ENCODE measurements around the gene PCDHB14. TPM values are rescaled to one million over a fixed set of nuclear protein-coding genes. Genes with fewer than 3 reads are reported as not detected.
"Not testable (repeated sequence)": the region's sequence is repeated elsewhere in the genome, so short reads cannot be mapped to it uniquely, and the experiment has no call there.

The PCDHB14 gene
- total RNA-seq, 1 experiment from 2014 or later: 3.8 TPM

DNA sequence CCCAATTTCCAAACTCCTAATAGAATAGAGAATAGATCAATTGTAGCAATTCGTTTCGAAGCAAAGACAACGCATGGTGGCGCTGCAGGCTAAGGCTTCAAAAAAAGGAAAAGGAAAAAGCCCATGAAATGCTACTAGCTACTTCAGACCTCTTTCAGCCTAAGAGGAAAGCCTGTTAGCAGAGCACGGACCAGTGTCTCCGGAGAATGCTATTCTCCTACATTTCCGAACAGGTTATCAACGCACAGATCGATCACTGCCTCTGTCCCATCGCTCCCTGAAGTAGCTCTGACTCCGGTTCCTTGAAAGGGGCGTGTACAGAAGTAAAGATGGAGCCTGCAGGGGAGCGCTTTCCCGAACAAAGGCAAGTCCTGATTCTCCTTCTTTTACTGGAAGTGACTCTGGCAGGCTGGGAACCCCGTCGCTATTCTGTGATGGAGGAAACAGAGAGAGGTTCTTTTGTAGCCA lies 22.1 kb downstream of the PCDHB14 start, which contains the start of gene PCDHB15:
TSS of gene PCDHB15 (plus strand) at position 146 of the 468 bp plus-strand sequence. CDS start at position 330, 184 bp downstream.
- no peaks in the 10 kb centered on the region for H3K27me3 ChIP-seq
- no peaks in the 10 kb centered on the region for H3K36me3 ChIP-seq
- peak within 1 kb of the TSS; percentile 22 for H3K4me3 ChIP-seq
- DNase-seq: no peak
- peaks cover 14% of the 10 kb centered on the region for H3K9me3 ChIP-seq

DNA sequence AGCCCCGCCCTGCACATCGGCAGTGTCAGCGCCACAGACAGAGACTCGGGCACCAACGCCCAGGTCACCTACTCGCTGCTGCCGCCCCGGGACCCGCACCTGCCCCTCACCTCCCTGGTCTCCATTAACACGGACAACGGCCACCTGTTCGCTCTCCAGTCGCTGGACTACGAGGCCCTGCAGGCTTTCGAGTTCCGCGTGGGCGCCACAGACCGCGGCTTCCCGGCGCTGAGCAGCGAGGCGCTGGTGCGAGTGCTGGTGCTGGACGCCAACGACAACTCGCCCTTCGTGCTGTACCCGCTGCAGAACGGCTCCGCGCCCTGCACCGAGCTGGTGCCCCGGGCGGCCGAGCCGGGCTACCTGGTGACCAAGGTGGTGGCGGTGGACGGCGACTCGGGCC lies 23.8 kb downstream of the PCDHB14 start:
- not testable (repeated sequence) for DNase-seq, H3K4me3 ChIP-seq, H3K36me3 ChIP-seq, H3K27me3 ChIP-seq, H3K9me3 ChIP-seq

DNA sequence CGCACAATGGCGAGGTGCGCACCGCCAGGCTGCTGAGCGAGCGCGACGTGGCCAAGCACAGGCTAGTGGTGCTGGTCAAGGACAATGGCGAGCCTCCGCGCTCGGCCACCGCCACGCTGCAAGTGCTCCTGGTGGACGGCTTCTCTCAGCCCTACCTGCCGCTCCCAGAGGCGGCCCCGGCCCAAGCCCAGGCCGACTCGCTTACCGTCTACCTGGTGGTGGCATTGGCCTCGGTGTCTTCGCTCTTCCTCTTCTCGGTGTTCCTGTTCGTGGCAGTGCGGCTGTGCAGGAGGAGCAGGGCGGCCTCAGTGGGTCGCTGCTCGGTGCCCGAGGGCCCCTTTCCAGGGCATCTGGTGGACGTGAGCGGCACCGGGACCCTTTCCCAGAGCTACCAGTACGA lies 24.3 kb downstream of the PCDHB14 start:
- not testable (repeated sequence) for DNase-seq, H3K9me3 ChIP-seq, H3K27me3 ChIP-seq

DNA sequence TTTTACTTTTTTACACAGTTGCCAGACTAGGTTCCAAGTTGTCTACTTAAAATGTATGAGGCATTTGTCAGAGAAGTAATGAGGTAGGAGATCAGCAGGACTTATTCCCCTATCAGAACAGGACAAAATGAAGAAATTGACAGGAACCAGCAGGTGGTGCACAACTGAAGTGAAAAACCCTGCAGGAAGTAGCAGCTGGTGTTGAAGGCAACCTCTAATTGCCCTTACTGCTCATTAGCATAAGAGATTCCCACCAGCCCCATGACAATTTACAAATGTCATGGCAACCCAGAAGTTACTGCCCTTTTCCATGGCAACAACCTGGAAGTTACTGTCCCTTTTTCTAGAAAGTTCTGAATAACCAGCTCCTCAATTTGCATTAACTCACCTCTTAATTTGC lies 27.4 kb downstream of the PCDHB14 start:
- no peaks in the 10 kb centered on the region for H3K36me3 ChIP-seq
- DNase-seq: no peak
- peaks cover 14% of the 10 kb centered on the region for H3K9me3 ChIP-seq

More for the DNA sequence above, 24.3 kb downstream of the PCDHB14 start:
- not testable (repeated sequence) for H3K36me3 ChIP-seq, H3K4me3 ChIP-seq

DNA sequence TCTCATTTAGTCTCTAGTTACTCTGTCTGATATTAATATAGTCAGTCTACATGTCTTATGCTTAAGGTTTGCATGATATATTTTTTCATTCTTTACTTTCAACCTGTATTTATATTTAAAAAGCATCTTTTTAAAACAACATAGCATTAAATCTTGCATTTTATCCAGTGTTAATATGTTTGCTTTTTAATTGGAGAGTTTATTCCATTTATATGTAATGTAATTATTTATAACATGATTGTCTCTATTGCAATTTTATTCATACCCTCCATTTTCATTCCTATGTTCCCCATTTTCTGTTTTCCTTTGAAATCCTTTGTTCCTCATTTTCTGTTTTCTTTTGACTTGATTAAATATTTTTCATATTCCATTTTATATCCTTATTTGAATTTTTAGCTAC lies 35.3 kb downstream of the PCDHB14 start:
- no peak for DNase-seq
- no peaks in the 10 kb centered on the region for H3K36me3 ChIP-seq
- H3K9me3 ChIP-seq: peaks cover 71% of the 10 kb centered on the region
- no peak overlapping the region for H3K4me3 ChIP-seq
- H3K27me3 ChIP-seq: no peaks in the 10 kb centered on the region

More for the DNA sequence above, 27.4 kb downstream of the PCDHB14 start:
- no peaks in the 10 kb centered on the region for H3K27me3 ChIP-seq
- no peak overlapping the region for H3K4me3 ChIP-seq

DNA sequence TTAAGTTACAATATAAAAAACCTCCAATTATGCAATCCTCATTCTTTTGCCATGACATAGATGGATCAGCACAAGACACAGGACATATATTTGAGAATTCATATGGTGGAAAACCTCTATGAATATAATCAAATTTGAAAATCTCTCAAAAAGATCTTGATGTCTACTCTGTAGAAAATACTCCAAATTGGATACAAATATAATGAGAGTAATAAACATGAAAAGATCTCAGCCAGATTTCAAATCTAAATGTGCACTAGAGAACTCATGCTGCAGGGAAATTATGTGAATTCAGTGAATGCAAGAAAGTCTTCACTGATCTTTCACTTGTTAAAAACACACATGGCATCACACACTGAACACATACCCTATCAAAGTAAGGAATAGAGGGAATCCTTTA lies 35.8 kb downstream of the PCDHB14 start:
- no peak overlapping the region for H3K4me3 ChIP-seq

DNA sequence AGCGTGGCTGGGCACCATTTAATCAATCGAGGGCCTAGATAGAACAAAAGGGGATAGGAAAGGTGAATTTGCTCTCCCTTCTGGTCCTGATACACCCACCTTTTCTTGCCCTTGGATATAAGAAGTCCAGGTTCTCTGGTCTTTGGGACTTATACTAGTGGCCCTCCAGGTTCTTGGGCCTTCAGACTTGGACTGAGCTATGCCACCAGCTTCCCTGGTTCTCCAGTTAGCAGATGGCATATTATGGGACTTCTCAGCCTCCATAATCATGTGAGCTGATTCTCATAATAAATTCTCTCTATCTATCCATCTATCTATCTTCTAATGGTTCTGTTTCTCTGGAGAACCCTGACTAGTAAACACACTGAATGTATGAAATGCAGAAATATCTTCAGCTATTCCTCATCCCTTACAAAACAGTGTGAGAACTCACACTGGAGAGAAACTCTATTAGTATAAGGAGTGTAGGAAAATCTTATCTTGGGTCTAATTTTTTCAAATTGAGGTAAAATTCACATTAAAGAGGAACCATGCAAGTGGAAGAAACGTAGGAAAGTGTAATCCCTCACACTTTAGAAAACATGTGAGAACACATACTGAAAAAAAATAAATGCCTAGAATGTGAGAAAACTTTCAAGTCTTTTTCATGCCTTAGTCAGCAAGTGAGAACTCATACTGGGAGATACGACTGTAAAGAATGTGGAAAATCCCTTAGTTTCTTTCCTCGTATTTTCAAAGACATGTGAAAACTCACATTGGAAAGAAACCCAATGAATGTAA lies 37.5 kb downstream of the PCDHB14 start:
- peaks cover 71% of the 10 kb centered on the region for H3K9me3 ChIP-seq
- no peaks in the 10 kb centered on the region for H3K36me3 ChIP-seq
- no peak overlapping the region for H3K4me3 ChIP-seq
- H3K27me3 ChIP-seq: no peaks in the 10 kb centered on the region
- DNase-seq: no peak

More for the DNA sequence above, 35.8 kb downstream of the PCDHB14 start:
- Histone ChIP-seq H3K9me3 (peaks cover 72% of the 10 kb centered on the region), H3K36me3 (no peaks in the 10 kb centered on the region), H3K27me3 (no peaks in the 10 kb centered on the region)
- DNase-seq: no peak

DNA sequence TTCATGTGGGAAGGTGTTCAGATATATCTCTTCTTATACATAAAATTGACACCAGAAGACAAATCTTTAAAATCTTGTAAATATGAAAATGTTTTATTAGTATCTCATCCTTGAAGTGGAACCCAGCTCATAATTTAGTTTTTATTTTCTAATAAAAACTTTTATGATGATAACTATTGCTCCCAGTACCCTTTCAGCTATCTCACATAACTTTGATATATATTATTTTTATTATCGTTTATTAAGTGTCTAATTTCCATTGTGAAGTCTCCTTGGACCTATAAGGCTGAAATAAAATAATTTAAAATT lies 38.0 kb downstream of the PCDHB14 start:
- DNase-seq: no peak
- Histone ChIP-seq H3K9me3 (peaks cover 67% of the 10 kb centered on the region), H3K4me3 (no peak overlapping the region), H3K27me3 (no peaks in the 10 kb centered on the region), H3K36me3 (no peaks in the 10 kb centered on the region)

DNA sequence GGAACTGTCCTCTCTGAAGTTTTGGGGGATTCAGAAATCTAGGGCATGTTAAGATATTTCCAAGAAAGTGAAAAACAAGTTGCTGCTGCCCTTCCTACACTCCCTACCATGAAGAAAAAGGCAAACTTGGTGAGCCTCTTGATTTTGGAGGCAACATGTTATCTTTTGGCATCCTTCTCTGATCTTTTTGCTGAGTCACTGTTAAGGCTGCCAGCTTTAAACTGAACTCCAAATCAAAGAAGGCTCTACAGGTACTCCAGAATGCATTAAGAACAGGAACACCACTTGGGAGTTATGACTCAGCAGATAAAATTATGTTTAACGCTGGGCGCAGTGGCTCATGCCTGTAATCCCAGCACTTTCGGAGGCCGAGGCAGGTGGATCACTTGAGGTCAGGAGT lies 46.1 kb downstream of the PCDHB14 start:
- Histone ChIP-seq H3K4me3 (no peak overlapping the region), H3K27me3 (no peaks in the 10 kb centered on the region), H3K9me3 (peaks cover 15% of the 10 kb centered on the region), H3K36me3 (no peaks in the 10 kb centered on the region)
- no peak for DNase-seq

DNA sequence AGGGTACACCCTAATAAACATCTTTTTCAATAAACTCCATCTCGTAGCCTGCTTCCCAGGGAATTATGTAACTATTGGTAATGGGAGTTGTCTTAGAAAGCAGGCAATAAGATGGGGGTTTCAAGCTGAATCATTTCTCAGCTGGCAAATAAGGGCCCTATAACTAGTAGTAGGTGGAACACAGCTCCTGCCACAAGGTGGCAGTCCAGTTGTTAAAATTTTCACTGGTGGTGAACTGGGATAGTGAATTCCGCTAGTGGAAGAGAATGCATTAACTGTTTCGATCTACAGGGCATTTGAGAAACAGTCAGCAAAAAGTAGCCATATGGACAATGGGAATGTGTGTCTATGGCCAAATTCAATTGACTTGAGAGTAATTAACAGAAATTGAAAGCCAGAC lies 49.8 kb downstream of the PCDHB14 start:
- no peaks in the 10 kb centered on the region for H3K36me3 ChIP-seq
- H3K9me3 ChIP-seq: peaks cover 14% of the 10 kb centered on the region
- no peak overlapping the region for H3K4me3 ChIP-seq
- DNase-seq: peak; percentile 2
- H3K27me3 ChIP-seq: no peaks in the 10 kb centered on the region

Other genes starting within 250 kb of the PCDHB14 start
- gene PCDHB1, start 172.0 kb upstream of the PCDHB14 start, total RNA-seq (2014; rRNA removed; shearing (Covaris generic); ENCODE audit: low replicate concordance): not detected in 2 replicates
- gene PCDHB2, start 128.7 kb upstream of the PCDHB14 start, total RNA-seq (2014; rRNA removed; shearing (Covaris generic); ENCODE audit: low replicate concordance): 6.0 and 7.0 TPM in 2 replicates
- gene PCDHB3, start 122.9 kb upstream of the PCDHB14 start, total RNA-seq (2014; rRNA removed; shearing (Covaris generic); ENCODE audit: low replicate concordance): not detected in 2 replicates
- gene PCDHB4, start 101.5 kb upstream of the PCDHB14 start, total RNA-seq (2014; rRNA removed; shearing (Covaris generic); ENCODE audit: low replicate concordance): not detected in 2 replicates
- gene PCDHB5, start 88.1 kb upstream of the PCDHB14 start, total RNA-seq (2014; rRNA removed; shearing (Covaris generic); ENCODE audit: low replicate concordance): 2.3 TPM in 1 of 2 replicates, not detected in the other
- 0.10 TPM in 1 of 2 replicates, not detected in the other for gene PCDHB6, start 73.3 kb upstream of the PCDHB14 start, total RNA-seq (2014; rRNA removed; shearing (Covaris generic); ENCODE audit: low replicate concordance)
- gene PCDHB7, start 50.7 kb upstream of the PCDHB14 start, total RNA-seq (2014; rRNA removed; shearing (Covaris generic); ENCODE audit: low replicate concordance): 0.46 TPM in 1 of 2 replicates, not detected in the other
- not detected in 2 replicates for gene PCDHB8, start 45.6 kb upstream of the PCDHB14 start, total RNA-seq (2014; rRNA removed; shearing (Covaris generic); ENCODE audit: low replicate concordance)
- 0.10 and 1.2 TPM in 2 replicates for gene PCDHB16, start 41.0 kb upstream of the PCDHB14 start, total RNA-seq (2014; rRNA removed; shearing (Covaris generic); ENCODE audit: low replicate concordance)
- gene PCDHB9, start 36.2 kb upstream of the PCDHB14 start, total RNA-seq (2014; rRNA removed; shearing (Covaris generic); ENCODE audit: low replicate concordance): 1.9 TPM in 1 of 2 replicates, not detected in the other
- 0.10 TPM in 1 of 2 replicates, not detected in the other for gene PCDHB10, start 31.0 kb upstream of the PCDHB14 start, total RNA-seq (2014; rRNA removed; shearing (Covaris generic); ENCODE audit: low replicate concordance)
- gene PCDHB11, start 23.7 kb upstream of the PCDHB14 start, total RNA-seq (2014; rRNA removed; shearing (Covaris generic); ENCODE audit: low replicate concordance): 1.0 TPM in 1 of 2 replicates, not detected in the other
- gene PCDHB12, start 14.6 kb upstream of the PCDHB14 start, total RNA-seq (2014; rRNA removed; shearing (Covaris generic); ENCODE audit: low replicate concordance): 0.16 TPM in 1 of 2 replicates, not detected in the other
- 0.40 TPM in 1 of 2 replicates, not detected in the other for gene PCDHB13, start 9.4 kb upstream of the PCDHB14 start, total RNA-seq (2014; rRNA removed; shearing (Covaris generic); ENCODE audit: low replicate concordance)
- 0.07 and 2.0 TPM in 2 replicates for gene PCDHB15, start 22.1 kb downstream of the PCDHB14 start, total RNA-seq (2014; rRNA removed; shearing (Covaris generic); ENCODE audit: low replicate concordance)
- gene SLC25A2, start 80.7 kb downstream of the PCDHB14 start, total RNA-seq (2014; rRNA removed; shearing (Covaris generic); ENCODE audit: low replicate concordance): not detected in 2 replicates
- 183 and 217 TPM in 2 replicates for gene TAF7, start 97.4 kb downstream of the PCDHB14 start, total RNA-seq (2014; rRNA removed; shearing (Covaris generic); ENCODE audit: low replicate concordance)
- 0.42 and 0.56 TPM in 2 replicates for gene PCDHGA1, start 107.2 kb downstream of the PCDHB14 start, total RNA-seq (2014; rRNA removed; shearing (Covaris generic); ENCODE audit: low replicate concordance)
- not detected in 2 replicates for gene PCDHGA2, start 115.4 kb downstream of the PCDHB14 start, total RNA-seq (2014; rRNA removed; shearing (Covaris generic); ENCODE audit: low replicate concordance)
- gene PCDHGA3, start 120.5 kb downstream of the PCDHB14 start, total RNA-seq (2014; rRNA removed; shearing (Covaris generic); ENCODE audit: low replicate concordance): not detected in 2 replicates
- 0.59 and 1.3 TPM in 2 replicates for gene PCDHGB1, start 126.8 kb downstream of the PCDHB14 start, total RNA-seq (2014; rRNA removed; shearing (Covaris generic); ENCODE audit: low replicate concordance)
- gene PCDHGA4, start 131.7 kb downstream of the PCDHB14 start, total RNA-seq (2014; rRNA removed; shearing (Covaris generic); ENCODE audit: low replicate concordance): 0.23 and 0.44 TPM in 2 replicates
- 1.6 and 2.5 TPM in 2 replicates for gene PCDHGB2, start 136.7 kb downstream of the PCDHB14 start, total RNA-seq (2014; rRNA removed; shearing (Covaris generic); ENCODE audit: low replicate concordance)
- not detected in 2 replicates for gene PCDHGA5, start 140.8 kb downstream of the PCDHB14 start, total RNA-seq (2014; rRNA removed; shearing (Covaris generic); ENCODE audit: low replicate concordance)
- 0.81 TPM in 1 of 2 replicates, not detected in the other for gene PCDHGB3, start 146.9 kb downstream of the PCDHB14 start, total RNA-seq (2014; rRNA removed; shearing (Covaris generic); ENCODE audit: low replicate concordance)
- gene PCDHGA6, start 150.5 kb downstream of the PCDHB14 start, total RNA-seq (2014; rRNA removed; shearing (Covaris generic); ENCODE audit: low replicate concordance): 0.20 and 2.3 TPM in 2 replicates
- gene PCDHGA7, start 159.4 kb downstream of the PCDHB14 start, total RNA-seq (2014; rRNA removed; shearing (Covaris generic); ENCODE audit: low replicate concordance): 0.07 and 0.67 TPM in 2 replicates
- 0.17 and 0.26 TPM in 2 replicates for gene PCDHGB4, start 164.4 kb downstream of the PCDHB14 start, total RNA-seq (2014; rRNA removed; shearing (Covaris generic); ENCODE audit: low replicate concordance)
- 0.03 and 0.59 TPM in 2 replicates for gene PCDHGA8, start 169.3 kb downstream of the PCDHB14 start, total RNA-seq (2014; rRNA removed; shearing (Covaris generic); ENCODE audit: low replicate concordance)
- gene PCDHGB5, start 174.6 kb downstream of the PCDHB14 start, total RNA-seq (2014; rRNA removed; shearing (Covaris generic); ENCODE audit: low replicate concordance): 0.53 TPM in 1 of 2 replicates, not detected in the other
- gene PCDHGA9, start 179.4 kb downstream of the PCDHB14 start, total RNA-seq (2014; rRNA removed; shearing (Covaris generic); ENCODE audit: low replicate concordance): not detected in 2 replicates
- not detected in 2 replicates for gene PCDHGB6, start 184.7 kb downstream of the PCDHB14 start, total RNA-seq (2014; rRNA removed; shearing (Covaris generic); ENCODE audit: low replicate concordance)
- gene PCDHGA10, start 189.6 kb downstream of the PCDHB14 start, total RNA-seq (2014; rRNA removed; shearing (Covaris generic); ENCODE audit: low replicate concordance): 1.0 and 1.2 TPM in 2 replicates
- gene PCDHGB7, start 194.3 kb downstream of the PCDHB14 start, total RNA-seq (2014; rRNA removed; shearing (Covaris generic); ENCODE audit: low replicate concordance): 0.10 TPM in 1 of 2 replicates, not detected in the other
- not detected in 2 replicates for gene PCDHGA11, start 197.7 kb downstream of the PCDHB14 start, total RNA-seq (2014; rRNA removed; shearing (Covaris generic); ENCODE audit: low replicate concordance)
- gene PCDHGA12, start 207.2 kb downstream of the PCDHB14 start, total RNA-seq (2014; rRNA removed; shearing (Covaris generic); ENCODE audit: low replicate concordance): not detected in 2 replicates